Measurements from ENCODE around the gene NME4.

- TF ChIP-seq CTCF (IDR thresholded peaks at IDR 0.05) (no peak), POLR2A (IDR thresholded peaks at IDR 0.05) (no peak)
Observed at GRCh38 chr16:373020-373598, 23.9 kb upstream of the NME4 start.

All from lower leg skin (tissue), 3 donors.